GM13976 (cell line): Measurements from ENCODE around the gene LMF2.

Experiments used
- DNase-seq: peaks from one replicate; pipeline ENCODE4 v3.0.0; 2012; ENCODE audit warnings: low spot score
- CTCF ChIP-seq: IDR thresholded peaks from 2 replicates; pipeline ENCODE4 v1.5.1; 2012; ENCODE audit warnings: borderline replicate concordance, mild to moderate bottlenecking; ENCODE audit not compliant: insufficient read depth; ENCODE audit errors: extremely low read depth, missing control alignments, control extremely low read depth
- in situ Hi-C: fragments of 300-500 bp; cut with MboI; formaldehyde crosslinking; loops from one replicate; pipeline ENCODE4 v1.12.0; 2022; ENCODE audit warnings: low sequenced_read_pairs, mixed read lengths, inconsistent platforms; ENCODE audit not compliant: unreplicated experiment

Gene LMF2

GRCh38 chr22:50517495-50518260, 10.2 kb upstream of the LMF2 start:
- in situ Hi-C loops = no loop called here
- no peak for TF ChIP-seq CTCF
- no peak for DNase-seq

- DNase-seq = no peak
- in situ Hi-C loops = no loop called here
These were observed 9.4 kb upstream of the LMF2 start for GRCh38 chr22:50516891-50517290.

GRCh38 chr22:50516068-50516467, 8.6 kb upstream of the LMF2 start:
- in situ Hi-C loops = no loop called here
- no peak for TF ChIP-seq CTCF
- DNase-seq = no peak

More at GRCh38 chr22:50516891-50517290, 9.4 kb upstream of the LMF2 start:
- TF ChIP-seq CTCF = no peak

GRCh38 chr22:50513175-50513574, 5.7 kb upstream of the LMF2 start:
- no peak for DNase-seq
- no peak for TF ChIP-seq CTCF
- in situ Hi-C loops = no loop called here

GRCh38 chr22:50508897-50509296, 1.4 kb upstream of the LMF2 start:
- no peak for DNase-seq
- in situ Hi-C loops = no loop called here
- no peak for TF ChIP-seq CTCF

- TF ChIP-seq CTCF = no peak
- DNase-seq = peak; percentile 100
These were observed 736 bp upstream of the LMF2 start, which contains the start of gene NCAPH2 for GRCh38 chr22:50507991-50508884. NCAPH2 (plus strand) TSS chr22:50508224; CDS start chr22:50508338, 114 bp downstream.

More at GRCh38 chr22:50507991-50508884, 736 bp upstream of the LMF2 start, which contains the start of gene NCAPH2:
- in situ Hi-C loops = no loop called here
